ENCODE measurements around the gene CFI. TPM values are rescaled to one million over a fixed set of nuclear protein-coding genes. Genes with fewer than 3 reads are reported as not detected.

CFI gene
- total and polyA plus RNA-seq, 12 donors = 5.9 to 219 (median 77.1) TPM

DNA sequence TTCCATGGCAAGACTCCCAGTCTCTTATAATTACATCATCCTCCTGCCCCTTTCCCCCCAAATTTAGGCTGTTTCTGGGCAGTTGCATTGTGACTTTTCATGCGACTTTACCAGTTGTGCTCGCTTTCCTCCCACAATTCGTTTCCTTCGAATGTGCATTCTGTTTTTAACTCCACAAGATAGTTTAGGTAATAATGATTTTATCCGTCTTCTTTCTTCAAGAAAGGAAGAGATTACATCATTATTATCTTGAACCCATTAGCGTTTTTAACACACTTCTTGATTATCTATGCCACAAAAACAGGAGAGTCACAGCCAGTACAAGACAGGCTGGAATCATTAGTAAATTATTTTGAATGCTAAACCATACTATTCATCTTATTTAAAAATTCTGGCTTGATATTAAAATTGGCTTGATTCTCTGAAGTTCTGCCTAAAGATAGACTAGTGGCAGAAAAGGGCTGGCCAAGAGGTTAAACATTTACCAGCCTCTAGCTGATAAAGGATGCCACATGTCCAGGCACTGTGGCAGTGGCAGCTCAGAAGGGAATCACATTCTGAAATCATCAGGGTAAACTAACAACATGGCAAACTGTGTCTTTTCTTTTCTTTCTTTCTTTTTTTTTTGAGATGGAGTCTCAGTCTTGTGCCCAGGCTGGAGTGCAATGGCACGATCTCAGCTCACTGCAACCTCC, 52.3 kb downstream of the CFI start:
- intact Hi-C loops (cut with DNase I) = no loop called here

DNA sequence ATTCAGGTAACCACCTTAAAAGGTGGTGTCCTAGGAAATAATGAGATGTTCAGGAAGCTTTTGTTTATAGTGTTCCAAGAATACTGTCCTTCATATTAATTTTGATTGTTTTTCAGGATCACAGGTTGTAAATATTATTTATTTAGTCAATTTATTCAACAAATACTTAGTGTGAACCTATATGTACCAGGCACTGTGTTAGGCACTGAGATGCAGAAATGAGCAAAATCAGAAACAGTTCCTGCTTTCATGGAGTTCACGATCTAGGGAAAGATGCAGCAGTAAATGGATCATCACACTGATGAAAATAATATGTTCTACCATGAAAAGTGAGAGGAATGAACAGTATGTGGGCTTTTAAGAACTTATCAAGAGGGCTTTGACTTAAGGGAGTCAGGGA, 53.7 kb downstream of the CFI start:
- WGBS, 4 donors = 88 to 96% (median 93%) methylated on average over 1 of the region's 1 CpG
- Histone ChIP-seq H3K4me1 (replicated peaks in 1 of 2) (no peaks in the 10 kb centered on the region), H3K27me3 (no peaks in the 10 kb centered on the region), H3K36me3 (replicated peaks in 1 of 2) (peaks cover 0 to 3% of the 10 kb centered on the region in 2 donors), H3K27ac (no peak overlapping the region), H3K9me3 (replicated peaks in 1 of 3) (no peaks in the 10 kb centered on the region), H3K4me3 (no peak overlapping the region)
- TF ChIP-seq POLR2A (IDR thresholded peaks at IDR 0.05) = no peak
- TF ChIP-seq, protein P1, sequence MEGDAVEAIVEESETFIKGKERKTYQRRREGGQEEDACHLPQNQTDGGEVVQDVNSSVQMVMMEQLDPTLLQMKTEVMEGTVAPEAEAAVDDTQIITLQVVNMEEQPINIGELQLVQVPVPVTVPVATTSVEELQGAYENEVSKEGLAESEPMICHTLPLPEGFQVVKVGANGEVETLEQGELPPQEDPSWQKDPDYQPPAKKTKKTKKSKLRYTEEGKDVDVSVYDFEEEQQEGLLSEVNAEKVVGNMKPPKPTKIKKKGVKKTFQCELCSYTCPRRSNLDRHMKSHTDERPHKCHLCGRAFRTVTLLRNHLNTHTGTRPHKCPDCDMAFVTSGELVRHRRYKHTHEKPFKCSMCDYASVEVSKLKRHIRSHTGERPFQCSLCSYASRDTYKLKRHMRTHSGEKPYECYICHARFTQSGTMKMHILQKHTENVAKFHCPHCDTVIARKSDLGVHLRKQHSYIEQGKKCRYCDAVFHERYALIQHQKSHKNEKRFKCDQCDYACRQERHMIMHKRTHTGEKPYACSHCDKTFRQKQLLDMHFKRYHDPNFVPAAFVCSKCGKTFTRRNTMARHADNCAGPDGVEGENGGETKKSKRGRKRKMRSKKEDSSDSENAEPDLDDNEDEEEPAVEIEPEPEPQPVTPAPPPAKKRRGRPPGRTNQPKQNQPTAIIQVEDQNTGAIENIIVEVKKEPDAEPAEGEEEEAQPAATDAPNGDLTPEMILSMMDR (IDR thresholded peaks at IDR 0.05) = no peak
- intact Hi-C loops (cut with DNase I) = no loop called here
- no peak for DNase-seq

More for the DNA sequence above, 52.3 kb downstream of the CFI start:
- DNase-seq = no peak
- no peak overlapping the region for H3K27ac ChIP-seq
- no peaks in the 10 kb centered on the region for H3K9me3 ChIP-seq (replicated peaks in 1 of 3)
- no peaks in the 10 kb centered on the region for H3K27me3 ChIP-seq
- no peak for TF ChIP-seq POLR2A (IDR thresholded peaks at IDR 0.05)
- TF ChIP-seq, protein P1 (IDR thresholded peaks at IDR 0.05) = no peak
- WGBS, 4 donors = 75 to 78% (median 77%) methylated on average over 7 of the region's 7 CpGs
- no peak overlapping the region for H3K4me3 ChIP-seq
- no peaks in the 10 kb centered on the region for H3K4me1 ChIP-seq (replicated peaks in 1 of 2)
- H3K36me3 ChIP-seq (replicated peaks in 1 of 2) = peaks cover 0 to 3% of the 10 kb centered on the region in 2 donors

DNA sequence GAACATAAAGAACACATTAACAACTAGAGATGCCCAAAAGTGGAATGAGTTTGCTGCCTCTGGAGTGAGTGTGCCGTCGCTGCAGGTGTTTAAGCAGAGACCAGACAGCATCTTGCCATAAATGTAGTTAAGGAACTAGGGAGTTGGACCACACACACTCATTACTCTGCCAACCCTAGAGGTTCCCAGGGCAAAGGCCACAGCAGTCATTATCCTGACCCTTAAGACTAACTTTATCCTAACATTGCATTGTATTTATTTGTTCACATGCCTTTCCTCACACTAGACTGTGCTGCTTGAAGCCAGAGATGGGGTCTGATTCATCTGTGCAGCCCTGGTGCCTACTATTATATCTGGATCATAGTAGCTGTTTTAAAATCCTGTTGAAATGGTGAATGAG, 55.1 kb downstream of the CFI start:
- Histone ChIP-seq H3K4me1 (replicated peaks in 1 of 2) (no peaks in the 10 kb centered on the region), H3K27ac (no peak overlapping the region), H3K27me3 (no peaks in the 10 kb centered on the region), H3K4me3 (no peak overlapping the region), H3K9me3 (replicated peaks in 1 of 3) (no peaks in the 10 kb centered on the region), H3K36me3 (replicated peaks in 1 of 2) (peaks cover 0 to 3% of the 10 kb centered on the region in 2 donors)
- WGBS, 4 donors = 83 to 89% (median 84%) methylated on average over 2 of the region's 2 CpGs
- no peak for DNase-seq
- intact Hi-C loops (cut with DNase I) = no loop called here
- no peak for TF ChIP-seq POLR2A (IDR thresholded peaks at IDR 0.05)
- TF ChIP-seq, protein P1 (IDR thresholded peaks at IDR 0.05) = no peak

DNA sequence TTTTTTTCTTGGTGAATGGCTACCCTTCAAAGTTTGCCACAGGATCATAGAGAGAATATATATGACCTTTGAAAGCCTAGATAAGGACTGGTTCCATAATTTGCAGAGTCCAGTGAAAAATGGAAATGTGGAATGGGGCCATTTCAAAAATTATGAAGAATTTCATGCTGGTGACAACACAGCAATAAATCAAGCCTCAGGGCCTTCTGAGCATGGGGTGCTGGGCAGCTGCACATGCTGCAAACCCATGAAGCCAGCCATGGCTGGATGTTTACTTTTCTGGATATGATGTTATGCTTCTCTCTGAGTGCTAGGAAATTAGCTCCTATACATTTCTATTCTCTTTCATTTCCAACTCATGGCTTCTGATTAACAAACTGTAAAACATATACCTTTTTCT, 56.0 kb downstream of the CFI start:
- Histone ChIP-seq H3K4me3 (no peak overlapping the region), H3K4me1 (replicated peaks in 1 of 2) (no peaks in the 10 kb centered on the region), H3K9me3 (replicated peaks in 1 of 3) (no peaks in the 10 kb centered on the region), H3K36me3 (replicated peaks in 1 of 2) (peaks cover 0 to 3% of the 10 kb centered on the region in 2 donors), H3K27ac (no peak overlapping the region), H3K27me3 (no peaks in the 10 kb centered on the region)
- TF ChIP-seq POLR2A (IDR thresholded peaks at IDR 0.05) = no peak
- intact Hi-C loops (cut with DNase I) = no loop called here
- no peak for DNase-seq

DNA sequence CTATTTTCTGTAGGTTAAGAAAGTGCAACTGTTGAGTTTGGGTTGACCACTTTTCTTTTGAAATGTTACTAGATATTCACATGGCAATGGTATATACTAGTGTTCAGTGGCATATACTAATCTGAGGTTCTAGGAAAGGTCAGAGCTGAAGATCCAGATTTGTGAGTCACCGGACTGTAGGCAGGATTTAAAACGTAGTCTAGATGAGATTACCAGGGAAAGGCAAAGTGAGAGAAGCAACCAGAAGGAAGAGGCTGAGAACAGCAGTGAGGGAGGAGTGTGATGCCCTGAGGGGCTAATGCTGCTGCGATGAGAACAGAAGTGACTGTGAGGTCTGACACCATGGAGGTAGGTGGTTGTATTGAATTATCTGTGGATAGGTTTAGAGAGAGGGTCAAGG, 62.3 kb downstream of the CFI start:
- Histone ChIP-seq H3K27me3 (no peaks in the 10 kb centered on the region), H3K4me3 (no peak overlapping the region), H3K9me3 (replicated peaks in 1 of 3) (no peaks in the 10 kb centered on the region), H3K36me3 (replicated peaks in 1 of 2) (no peaks in the 10 kb centered on the region), H3K27ac (no peak overlapping the region), H3K4me1 (replicated peaks in 1 of 2) (no peaks in the 10 kb centered on the region)
- no peak for DNase-seq
- 79 to 85% (median 83%) methylated on average over 3 of the region's 3 CpGs for WGBS, 4 donors
- TF ChIP-seq, protein P1 (IDR thresholded peaks at IDR 0.05) = no peak
- intact Hi-C loops (cut with DNase I) = no loop called here
